GM06990 (cell line): Measurements from ENCODE around the gene TAC3.

Experiments
- DNase-seq: peaks from one replicate; pipeline ENCODE4 v3.0.0-alpha.2; 2011; ENCODE audit not compliant: insufficient read length; ENCODE audit errors: extremely low read depth
- H3K27me3 ChIP-seq: replicated peaks from 2 replicates; pipeline ENCODE4 v1.6.0; 2011; ENCODE audit warnings: low read length; ENCODE audit not compliant: control insufficient read depth, insufficient read depth
- H3K36me3 ChIP-seq: 2 replicates; pipeline ENCODE4 v1.5.1; 2011; ENCODE audit warnings: low read length; ENCODE audit not compliant: control insufficient read depth, insufficient read depth
- H3K4me3 ChIP-seq: replicated peaks from 2 replicates; pipeline ENCODE4 v1.5.1; 2011; ENCODE audit warnings: low read depth, mild to moderate bottlenecking, control low read depth, low read length
- TF ChIP-seq, protein P1 (sequence below): IDR thresholded peaks from 2 replicates; pipeline ENCODE4 v1.5.1; 2011; ENCODE audit warnings: low read length, control low read depth, mild to moderate bottlenecking, inconsistent platforms; ENCODE audit not compliant: insufficient read depth, poor library complexity, severe bottlenecking

The TAC3 gene

DNA sequence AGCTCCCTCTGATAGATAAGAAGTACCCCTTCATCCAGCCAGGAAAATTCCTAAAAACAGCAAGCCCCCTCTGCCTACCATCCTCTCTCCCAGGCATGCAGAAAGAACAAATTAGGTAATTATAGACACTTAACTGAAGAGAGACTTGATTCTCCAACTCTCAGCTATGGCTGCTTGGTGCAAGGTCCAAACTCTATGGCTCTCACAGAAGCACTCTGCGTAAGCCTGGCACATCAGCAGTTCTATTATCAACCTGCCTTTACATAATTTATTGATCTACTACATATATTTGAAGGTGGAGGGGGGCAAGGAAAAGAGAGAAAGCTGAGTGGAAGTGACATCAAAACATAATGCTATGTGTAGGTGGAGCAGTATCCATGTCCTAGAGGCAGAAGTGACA is 34.7 kb upstream of the TAC3 start:
- Histone ChIP-seq H3K36me3 (no peaks in the 10 kb centered on the region), H3K27me3 (no peaks in the 10 kb centered on the region), H3K4me3 (no peak overlapping the region)
- TF ChIP-seq, protein P1, sequence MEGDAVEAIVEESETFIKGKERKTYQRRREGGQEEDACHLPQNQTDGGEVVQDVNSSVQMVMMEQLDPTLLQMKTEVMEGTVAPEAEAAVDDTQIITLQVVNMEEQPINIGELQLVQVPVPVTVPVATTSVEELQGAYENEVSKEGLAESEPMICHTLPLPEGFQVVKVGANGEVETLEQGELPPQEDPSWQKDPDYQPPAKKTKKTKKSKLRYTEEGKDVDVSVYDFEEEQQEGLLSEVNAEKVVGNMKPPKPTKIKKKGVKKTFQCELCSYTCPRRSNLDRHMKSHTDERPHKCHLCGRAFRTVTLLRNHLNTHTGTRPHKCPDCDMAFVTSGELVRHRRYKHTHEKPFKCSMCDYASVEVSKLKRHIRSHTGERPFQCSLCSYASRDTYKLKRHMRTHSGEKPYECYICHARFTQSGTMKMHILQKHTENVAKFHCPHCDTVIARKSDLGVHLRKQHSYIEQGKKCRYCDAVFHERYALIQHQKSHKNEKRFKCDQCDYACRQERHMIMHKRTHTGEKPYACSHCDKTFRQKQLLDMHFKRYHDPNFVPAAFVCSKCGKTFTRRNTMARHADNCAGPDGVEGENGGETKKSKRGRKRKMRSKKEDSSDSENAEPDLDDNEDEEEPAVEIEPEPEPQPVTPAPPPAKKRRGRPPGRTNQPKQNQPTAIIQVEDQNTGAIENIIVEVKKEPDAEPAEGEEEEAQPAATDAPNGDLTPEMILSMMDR: no peak
- DNase-seq: no peak

DNA sequence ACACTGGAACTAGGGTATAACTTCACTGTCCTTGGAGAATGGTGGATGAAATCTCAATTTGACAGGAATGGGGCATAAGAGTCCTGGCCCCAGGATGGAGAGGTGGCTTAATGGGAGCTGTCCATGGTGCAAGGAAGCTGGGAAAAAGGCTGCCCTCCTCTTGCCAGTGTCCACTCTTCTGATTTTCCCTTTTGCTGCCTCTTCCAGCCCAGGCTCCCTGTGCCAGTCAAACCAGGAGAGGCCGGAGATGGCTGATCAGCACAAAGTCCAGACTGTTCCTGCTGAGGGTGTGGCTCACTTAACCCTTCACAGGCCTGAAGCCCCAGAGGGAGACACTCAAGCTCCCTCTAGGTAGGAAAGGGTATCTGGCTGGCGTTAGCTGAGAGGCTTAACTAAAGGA is 33.6 kb upstream of the TAC3 start, which contains the start of gene MYO1A:
Gene MYO1A, minus strand, starts transcription at position 240 of the 400 bp plus-strand sequence. CDS start 1,806 bp downstream, outside the sequence.
- Histone ChIP-seq H3K4me3 (no peak within 1 kb of the TSS), H3K27me3 (no peaks in the 10 kb centered on the region), H3K36me3 (no peaks in the 10 kb centered on the region)
- TF ChIP-seq, protein P1: no peak
- no peak for DNase-seq

DNA sequence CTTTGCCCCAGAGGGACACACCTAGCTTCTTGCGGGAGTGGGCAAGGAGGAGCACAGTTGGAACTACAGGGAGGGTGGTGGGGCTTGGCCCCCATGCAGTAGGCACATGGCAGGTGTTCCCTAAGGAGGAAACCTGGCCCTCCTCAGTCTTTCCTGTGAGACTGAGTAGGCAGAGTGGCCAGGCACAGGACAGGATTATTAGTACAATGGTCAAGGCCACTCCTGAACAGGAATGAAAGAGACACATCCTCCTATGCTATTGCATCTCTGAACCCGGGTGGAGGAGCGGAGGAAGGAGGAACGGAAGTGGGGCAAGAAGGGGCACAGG is 32.8 kb upstream of the TAC3 start:
- TF ChIP-seq, protein P1: no peak
- H3K36me3 ChIP-seq: no peaks in the 10 kb centered on the region
- DNase-seq: no peak
- no peak overlapping the region for H3K4me3 ChIP-seq
- no peaks in the 10 kb centered on the region for H3K27me3 ChIP-seq

DNA sequence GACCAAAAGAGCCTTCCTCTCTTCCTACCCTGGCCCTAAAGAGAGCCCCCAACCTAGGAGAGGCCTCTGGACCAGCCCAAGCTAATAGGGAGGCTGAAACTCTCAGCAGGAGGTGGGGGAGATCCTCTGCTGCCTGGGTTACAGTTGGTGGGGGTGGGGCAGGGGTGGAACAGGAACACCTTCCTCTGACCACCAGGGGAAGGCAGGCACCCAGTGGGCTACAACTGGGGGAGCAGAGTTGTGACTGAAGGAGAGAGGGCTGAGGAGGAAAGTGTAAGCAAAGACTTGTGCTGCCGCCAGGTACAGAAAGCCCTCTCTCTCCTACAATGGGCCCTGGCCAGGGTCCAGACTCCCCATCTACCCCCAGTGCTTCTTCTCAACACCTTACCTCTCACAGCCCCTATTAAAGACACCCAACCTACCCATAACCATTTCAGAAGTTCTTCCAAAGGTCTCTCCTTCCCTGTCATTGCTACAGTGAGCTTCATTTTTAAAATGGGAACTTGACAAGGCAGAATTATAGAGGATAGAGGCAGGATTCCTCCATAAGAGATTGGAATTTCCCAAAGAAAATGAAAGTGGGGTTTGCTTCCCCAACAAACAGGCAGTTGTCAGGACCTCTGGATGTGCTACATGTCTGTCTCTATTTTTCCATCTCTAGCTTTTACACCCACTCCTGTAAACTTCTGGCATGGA is 32.2 kb upstream of the TAC3 start:
- no peak for DNase-seq
- Histone ChIP-seq H3K27me3 (no peaks in the 10 kb centered on the region), H3K4me3 (no peak overlapping the region), H3K36me3 (no peaks in the 10 kb centered on the region)
- TF ChIP-seq, protein P1: no peak

DNA sequence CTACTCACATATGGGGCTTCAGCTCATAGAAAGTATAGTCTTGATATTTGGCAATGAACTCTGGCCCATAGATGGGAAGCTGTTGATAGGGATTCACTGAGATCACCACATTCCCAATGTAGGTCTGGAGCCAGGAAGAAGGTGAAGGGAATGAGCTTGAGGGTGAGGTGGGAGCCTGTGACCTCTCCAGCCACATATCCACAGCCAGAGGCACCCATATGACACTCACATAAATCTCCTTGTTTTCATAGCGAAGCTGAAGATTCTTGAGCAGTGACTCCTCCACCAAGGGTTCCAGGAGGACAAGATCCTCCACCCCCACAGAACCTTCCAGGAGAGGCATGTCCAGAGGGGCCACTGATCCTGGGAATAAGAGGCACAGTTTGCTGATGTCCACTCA is 31.7 kb upstream of the TAC3 start:
- H3K36me3 ChIP-seq: no peaks in the 10 kb centered on the region
- no peak overlapping the region for H3K4me3 ChIP-seq
- TF ChIP-seq, protein P1: no peak
- no peak for DNase-seq
- H3K27me3 ChIP-seq: no peaks in the 10 kb centered on the region
